DND-41 (cell line): ENCODE results near the gene HAUS7.

Experiments
- CTCF ChIP-seq: IDR thresholded peaks from 2 replicates; pipeline ENCODE4 v1.5.1; 2012; ENCODE audit warnings: borderline replicate concordance, low read length, moderate library complexity, mild to moderate bottlenecking; ENCODE audit not compliant: poor library complexity, severe bottlenecking; ENCODE audit errors: extremely low read depth
- EZH2 ChIP-seq: IDR thresholded peaks from 3 replicates; pipeline ENCODE4 v1.6.1; 2012; ENCODE audit warnings: borderline replicate concordance, low read depth, mild to moderate bottlenecking, moderate library complexity, low read length, inconsistent platforms; ENCODE audit not compliant: severe bottlenecking

GRCh38 chrX:153455571-153455970 lies 14.8 kb downstream of the HAUS7 start:
- TF ChIP-seq CTCF (no peak), EZH2 (no peak)
